Measurements from ENCODE around the gene KRT27.

Gene KRT27

GRCh38 chr17:40810494-40810893, 28.1 kb upstream of the KRT27 start:
- no peak for DNase-seq (ENCODE audit: low read depth in 1 of 2, low spot score in 1 of 2)

GRCh38 chr17:40809721-40810421, 27.5 kb upstream of the KRT27 start:
- DNase-seq (ENCODE audit: low read depth in 1 of 2, low spot score in 1 of 2): no peak

GRCh38 chr17:40806131-40806530, 23.8 kb upstream of the KRT27 start:
- no peak for DNase-seq (ENCODE audit: low read depth in 1 of 2, low spot score in 1 of 2)

GRCh38 chr17:40803617-40804082, 21.3 kb upstream of the KRT27 start:
- peak; percentile 47 to 57 for DNase-seq (ENCODE audit: low read depth in 1 of 2, low spot score in 1 of 2)

GRCh38 chr17:40801157-40801556, 18.8 kb upstream of the KRT27 start:
- no peak for DNase-seq (ENCODE audit: low read depth in 1 of 2, low spot score in 1 of 2)

GRCh38 chr17:40800381-40800780, 18.0 kb upstream of the KRT27 start:
- no peak for DNase-seq (ENCODE audit: low read depth in 1 of 2, low spot score in 1 of 2)

GRCh38 chr17:40799859-40800258, 17.5 kb upstream of the KRT27 start, which contains the start of gene KRT28:
Gene KRT28 (minus strand): TSS chr17:40799959. CDS start chr17:40799893, 66 bp downstream.
- no peak for DNase-seq (ENCODE audit: low read depth in 1 of 2, low spot score in 1 of 2)

GRCh38 chr17:40796846-40797245, 14.5 kb upstream of the KRT27 start:
- DNase-seq (ENCODE audit: low read depth in 1 of 2, low spot score in 1 of 2): no peak

GRCh38 chr17:40795019-40795667, 12.8 kb upstream of the KRT27 start:
- no peak for DNase-seq (ENCODE audit: low read depth in 1 of 2, low spot score in 1 of 2)

- DNase-seq (ENCODE audit: low read depth in 1 of 2, low spot score in 1 of 2): no peak
Measured at GRCh38 chr17:40794466-40794865, 12.1 kb upstream of the KRT27 start.

GRCh38 chr17:40793832-40794231, 11.5 kb upstream of the KRT27 start:
- DNase-seq (ENCODE audit: low read depth in 1 of 2, low spot score in 1 of 2): no peak

GRCh38 chr17:40791787-40792436, 9.6 kb upstream of the KRT27 start:
- no peak for DNase-seq (ENCODE audit: low read depth in 1 of 2, low spot score in 1 of 2)

- no peak for DNase-seq (ENCODE audit: low read depth in 1 of 2, low spot score in 1 of 2)
Measured at GRCh38 chr17:40791111-40791510, 8.8 kb upstream of the KRT27 start.

- DNase-seq (ENCODE audit: low read depth in 1 of 2, low spot score in 1 of 2): no peak
Measured at GRCh38 chr17:40779181-40779909, 3.0 kb downstream of the KRT27 start.

GRCh38 chr17:40778461-40778860, 3.9 kb downstream of the KRT27 start:
- no peak for DNase-seq (ENCODE audit: low read depth in 1 of 2, low spot score in 1 of 2)

GRCh38 chr17:40777971-40778370, 4.4 kb downstream of the KRT27 start:
- no peak for DNase-seq (ENCODE audit: low read depth in 1 of 2, low spot score in 1 of 2)

- DNase-seq (ENCODE audit: low read depth in 1 of 2, low spot score in 1 of 2): no peak
Measured at GRCh38 chr17:40777459-40777858, 4.9 kb downstream of the KRT27 start.

- no peak for DNase-seq (ENCODE audit: low read depth in 1 of 2, low spot score in 1 of 2)
Measured at GRCh38 chr17:40775945-40776344, 6.4 kb downstream of the KRT27 start.

GRCh38 chr17:40772101-40772500, 10.2 kb downstream of the KRT27 start, which contains the start of gene KRT26:
Gene KRT26 (minus strand): TSS chr17:40772201. CDS start chr17:40772113, 88 bp downstream.
- DNase-seq (ENCODE audit: low read depth in 1 of 2, low spot score in 1 of 2): no peak

- no peak for DNase-seq (ENCODE audit: low read depth in 1 of 2, low spot score in 1 of 2)
Measured at GRCh38 chr17:40765657-40766056, 16.7 kb downstream of the KRT27 start.

- DNase-seq (ENCODE audit: low read depth in 1 of 2, low spot score in 1 of 2): no peak
Measured at GRCh38 chr17:40763752-40764151, 18.6 kb downstream of the KRT27 start.

Measured in activated T-helper 1 cell treated with anti-CD3 and anti-CD28 coated beads, Interleukin-2, amount 50 U/mL, for 16 hours (primary cell).